Epithelial cell of prostate (primary cell): ENCODE results near the gene TNS2.
"Not testable (repeated sequence)": the region's sequence is repeated elsewhere in the genome, so short reads cannot be mapped to it uniquely, and the experiment has no call there.

Experiments used
- DNase-seq: peaks from one replicate; pipeline ENCODE4 v3.0.0-alpha.2; 2011; ENCODE audit warnings: low read depth, low spot score
- H3K27ac ChIP-seq: fragments of 450-650 bp; 2 replicates; pipeline ENCODE4 v1.5.1; 2017; ENCODE audit warnings: mild to moderate bottlenecking

The TNS2 gene, protein sequence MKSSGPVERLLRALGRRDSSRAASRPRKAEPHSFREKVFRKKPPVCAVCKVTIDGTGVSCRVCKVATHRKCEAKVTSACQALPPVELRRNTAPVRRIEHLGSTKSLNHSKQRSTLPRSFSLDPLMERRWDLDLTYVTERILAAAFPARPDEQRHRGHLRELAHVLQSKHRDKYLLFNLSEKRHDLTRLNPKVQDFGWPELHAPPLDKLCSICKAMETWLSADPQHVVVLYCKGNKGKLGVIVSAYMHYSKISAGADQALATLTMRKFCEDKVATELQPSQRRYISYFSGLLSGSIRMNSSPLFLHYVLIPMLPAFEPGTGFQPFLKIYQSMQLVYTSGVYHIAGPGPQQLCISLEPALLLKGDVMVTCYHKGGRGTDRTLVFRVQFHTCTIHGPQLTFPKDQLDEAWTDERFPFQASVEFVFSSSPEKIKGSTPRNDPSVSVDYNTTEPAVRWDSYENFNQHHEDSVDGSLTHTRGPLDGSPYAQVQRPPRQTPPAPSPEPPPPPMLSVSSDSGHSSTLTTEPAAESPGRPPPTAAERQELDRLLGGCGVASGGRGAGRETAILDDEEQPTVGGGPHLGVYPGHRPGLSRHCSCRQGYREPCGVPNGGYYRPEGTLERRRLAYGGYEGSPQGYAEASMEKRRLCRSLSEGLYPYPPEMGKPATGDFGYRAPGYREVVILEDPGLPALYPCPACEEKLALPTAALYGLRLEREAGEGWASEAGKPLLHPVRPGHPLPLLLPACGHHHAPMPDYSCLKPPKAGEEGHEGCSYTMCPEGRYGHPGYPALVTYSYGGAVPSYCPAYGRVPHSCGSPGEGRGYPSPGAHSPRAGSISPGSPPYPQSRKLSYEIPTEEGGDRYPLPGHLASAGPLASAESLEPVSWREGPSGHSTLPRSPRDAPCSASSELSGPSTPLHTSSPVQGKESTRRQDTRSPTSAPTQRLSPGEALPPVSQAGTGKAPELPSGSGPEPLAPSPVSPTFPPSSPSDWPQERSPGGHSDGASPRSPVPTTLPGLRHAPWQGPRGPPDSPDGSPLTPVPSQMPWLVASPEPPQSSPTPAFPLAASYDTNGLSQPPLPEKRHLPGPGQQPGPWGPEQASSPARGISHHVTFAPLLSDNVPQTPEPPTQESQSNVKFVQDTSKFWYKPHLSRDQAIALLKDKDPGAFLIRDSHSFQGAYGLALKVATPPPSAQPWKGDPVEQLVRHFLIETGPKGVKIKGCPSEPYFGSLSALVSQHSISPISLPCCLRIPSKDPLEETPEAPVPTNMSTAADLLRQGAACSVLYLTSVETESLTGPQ (N-terminal part only)

GRCh38 chr12:53049571-53050318, at the start of gene TNS2:
Gene TNS2 (plus strand): TSS chr12:53050065. CDS start chr12:53050186, 121 bp downstream.
- H3K27ac ChIP-seq: peak within 1 kb of the TSS; percentile 88
- DNase-seq: no peak

DNA sequence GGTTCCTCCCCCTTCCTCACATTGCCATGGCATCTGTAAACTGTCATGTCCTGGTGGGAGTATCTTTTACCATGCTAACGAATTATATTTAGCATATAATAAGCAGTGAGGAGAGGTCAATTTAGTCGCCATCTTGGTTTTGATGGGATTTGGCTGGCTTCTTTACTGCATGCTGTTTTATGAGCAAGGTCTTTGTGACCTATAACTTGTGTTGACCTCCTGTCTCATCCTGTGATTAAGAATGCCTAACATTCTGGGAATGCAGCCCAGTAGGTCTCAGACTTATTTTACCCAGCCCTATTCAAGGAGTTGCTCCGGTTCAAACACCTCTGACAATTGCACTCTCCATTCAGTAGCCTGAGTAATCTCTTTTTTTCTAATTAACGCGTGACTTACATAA, 45.7 kb upstream of the TNS2 start:
- no peak for DNase-seq
- H3K27ac ChIP-seq: peak overlapping the region; percentile 96

DNA sequence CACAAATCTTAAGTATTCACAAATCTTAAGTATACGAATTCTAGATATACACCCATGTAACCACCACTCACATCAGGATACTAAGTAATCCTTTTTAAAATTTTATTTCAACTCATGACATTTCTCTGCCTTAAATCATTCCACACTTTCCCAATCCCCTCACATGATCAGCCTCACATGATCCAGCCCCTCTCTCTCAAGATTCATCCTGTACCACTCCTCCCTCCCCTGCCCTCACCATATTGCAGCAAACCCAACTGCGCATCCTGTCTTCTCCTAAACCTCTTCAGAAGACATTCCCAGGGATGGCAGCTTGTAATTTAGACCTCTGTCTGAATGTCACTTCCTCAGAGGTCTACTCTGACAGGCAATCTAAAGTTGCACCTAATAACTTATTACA, 45.3 kb upstream of the TNS2 start:
- peak overlapping the region; percentile 96 for H3K27ac ChIP-seq

DNA sequence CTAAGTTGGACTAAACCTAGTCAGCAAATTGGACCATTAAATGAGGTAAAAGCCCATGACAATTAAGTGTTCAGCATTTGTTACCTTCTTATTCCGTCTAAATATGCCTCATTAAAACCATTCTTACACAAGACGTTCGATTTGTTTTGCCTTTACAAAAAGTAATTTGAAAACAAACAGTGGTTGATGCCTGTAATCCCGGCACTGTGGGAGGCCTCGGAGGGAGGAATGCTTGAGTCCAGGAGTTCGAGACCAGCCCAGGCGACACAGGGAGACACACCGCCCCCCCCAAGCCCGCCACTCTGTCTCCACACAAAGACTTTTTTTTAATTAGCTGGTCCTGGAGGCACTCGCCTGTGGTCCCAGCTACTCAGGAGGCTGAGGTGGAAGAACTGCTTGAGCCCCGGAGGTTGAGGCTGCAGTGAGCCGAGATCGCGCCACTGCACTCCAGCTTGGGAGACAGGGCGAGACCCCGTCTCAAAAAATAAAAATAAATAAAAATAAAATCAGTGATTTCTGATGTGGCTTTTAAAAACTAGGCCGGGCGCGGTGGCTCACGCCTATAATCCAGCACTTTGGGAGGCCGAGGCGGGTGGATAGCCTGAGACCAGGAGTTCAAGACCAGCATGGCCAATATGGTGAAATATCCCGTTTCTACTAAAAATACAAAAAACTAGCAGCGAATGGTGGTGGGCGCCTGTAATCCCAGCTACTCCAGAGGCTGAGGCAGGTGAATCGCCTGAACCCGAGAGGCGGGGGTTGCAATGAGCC, 44.5 kb upstream of the TNS2 start:
- H3K27ac ChIP-seq: peak overlapping the region; percentile 96
- DNase-seq: no peak

More for the DNA sequence above, 45.3 kb upstream of the TNS2 start:
- no peak for DNase-seq

DNA sequence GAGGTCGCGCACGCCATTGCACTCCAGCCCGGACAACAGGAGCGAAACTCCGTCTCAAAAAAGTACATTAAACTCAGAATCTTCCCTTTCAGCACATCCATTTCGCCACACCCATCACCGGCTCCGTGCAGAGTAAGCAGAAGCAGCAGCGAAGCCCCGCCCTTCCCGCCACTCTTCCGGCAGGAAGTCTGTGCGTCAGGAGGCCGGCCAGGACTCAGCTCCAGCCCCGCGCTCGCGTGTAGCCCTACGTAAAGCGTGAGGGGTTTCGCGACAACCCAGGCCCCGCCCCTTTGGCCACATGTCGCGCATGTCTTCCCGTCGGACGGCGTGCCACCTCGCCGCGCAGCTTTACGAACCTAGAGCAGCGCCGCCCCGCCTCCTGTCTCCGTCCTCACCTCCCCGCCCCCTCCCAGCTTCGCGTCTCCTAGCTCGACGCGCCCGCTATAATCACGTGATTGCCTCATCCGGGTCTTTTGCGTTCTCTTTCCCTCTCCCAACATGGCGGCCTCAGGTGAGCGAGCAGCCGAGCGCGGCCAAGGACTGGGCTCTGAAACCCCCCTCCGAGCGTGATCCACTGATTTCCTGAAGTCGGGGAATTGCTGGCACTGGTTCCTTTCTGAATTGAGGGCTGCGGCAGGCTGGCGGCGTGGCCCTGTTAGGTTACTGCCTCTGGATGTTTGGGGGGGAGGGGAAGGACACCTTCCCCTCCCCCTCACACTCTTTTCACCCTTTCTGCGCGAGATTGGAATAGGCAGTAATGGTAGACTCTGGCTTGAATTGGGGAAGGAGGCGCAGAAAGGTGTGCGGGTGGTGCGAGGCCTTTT, 43.7 kb upstream of the TNS2 start, which contains the start of gene EIF4B:
TSS of gene EIF4B (plus strand) at position 471 of the 824 bp plus-strand sequence. CDS start at position 499, 28 bp downstream.
- DNase-seq: peak; percentile 99
- peak within 1 kb of the TSS; percentile 96 for H3K27ac ChIP-seq

GRCh38 chr12:53006810-53007309, 43.0 kb upstream of the TNS2 start:
- DNase-seq: no peak
- H3K27ac ChIP-seq: peak overlapping the region; percentile 96

GRCh38 chr12:53007343-53007742, 42.5 kb upstream of the TNS2 start:
- H3K27ac ChIP-seq: peak overlapping the region; percentile 96
- no peak for DNase-seq

DNA sequence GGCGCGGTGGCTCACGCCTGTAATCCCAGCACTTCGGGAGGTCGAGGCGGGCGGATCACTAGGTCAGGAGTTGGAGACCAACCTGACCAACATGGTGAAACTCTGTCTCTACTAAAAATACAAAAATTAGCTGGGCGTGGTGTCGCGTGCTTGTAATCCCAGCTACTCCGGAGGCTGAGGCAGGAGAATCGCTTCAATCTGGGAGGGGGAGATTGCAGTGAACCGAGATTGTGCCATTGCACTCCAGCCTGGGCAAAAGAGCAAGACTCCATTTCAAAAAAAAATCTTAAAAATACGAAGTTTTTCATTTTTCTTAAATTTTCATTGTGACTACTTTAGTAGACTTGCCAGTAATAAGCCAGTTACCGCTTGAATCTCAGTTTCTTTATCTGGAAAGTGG, 41.1 kb upstream of the TNS2 start:
- DNase-seq: not testable (repeated sequence)
- H3K27ac ChIP-seq: peak overlapping the region; percentile 96

GRCh38 chr12:53010955-53011354, 38.9 kb upstream of the TNS2 start:
- H3K27ac ChIP-seq: no peak overlapping the region
- DNase-seq: no peak

GRCh38 chr12:53011889-53012288, 38.0 kb upstream of the TNS2 start:
- no peak for DNase-seq

GRCh38 chr12:53012928-53013327, 36.9 kb upstream of the TNS2 start:
- no peak for DNase-seq
- H3K27ac ChIP-seq: no peak overlapping the region

More at GRCh38 chr12:53011889-53012288, 38.0 kb upstream of the TNS2 start:
- H3K27ac ChIP-seq: no peak overlapping the region

DNA sequence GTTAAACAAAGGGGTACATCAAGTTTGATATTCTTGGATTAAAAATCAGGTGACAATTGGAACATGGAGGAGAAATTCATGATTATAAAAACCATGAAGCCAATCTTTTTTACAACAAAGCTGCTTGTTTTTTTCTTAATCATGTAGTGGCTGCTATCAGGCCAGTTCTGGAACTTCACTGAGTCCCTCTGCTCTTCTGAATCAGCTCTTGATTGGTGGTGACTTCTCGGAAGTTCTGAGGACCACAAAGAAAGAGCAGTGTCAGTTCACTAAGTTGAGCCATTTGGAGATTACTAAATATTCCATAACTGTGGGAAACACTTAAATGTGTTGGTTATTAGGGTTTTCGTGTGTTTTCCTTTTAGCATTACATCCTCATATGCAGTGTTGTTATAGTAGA, 35.2 kb upstream of the TNS2 start:
- no peak for DNase-seq
- no peak overlapping the region for H3K27ac ChIP-seq

DNA sequence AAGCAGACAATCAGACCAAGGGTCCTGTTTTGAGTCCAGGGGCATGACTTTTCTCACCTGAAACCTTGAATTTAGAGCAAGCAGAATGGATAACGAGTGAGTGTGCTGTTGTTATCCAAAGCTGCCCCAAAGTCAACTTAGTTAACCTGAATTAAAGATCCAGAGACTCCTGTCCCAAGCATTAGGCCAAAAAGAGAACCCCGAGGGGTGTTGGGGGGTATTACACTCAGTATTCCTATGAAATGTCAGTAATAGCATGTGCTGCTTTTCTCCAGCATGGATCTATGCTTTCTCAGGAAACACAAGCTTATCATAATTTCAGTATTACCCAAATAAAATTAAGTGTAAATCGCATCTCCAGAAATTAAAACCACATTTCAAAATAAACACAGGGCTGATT, 24.6 kb upstream of the TNS2 start:
- no peak overlapping the region for H3K27ac ChIP-seq
- DNase-seq: no peak

- DNase-seq, H3K27ac ChIP-seq: not testable (repeated sequence)
Observed at GRCh38 chr12:53027014-53027413, 22.9 kb upstream of the TNS2 start.

DNA sequence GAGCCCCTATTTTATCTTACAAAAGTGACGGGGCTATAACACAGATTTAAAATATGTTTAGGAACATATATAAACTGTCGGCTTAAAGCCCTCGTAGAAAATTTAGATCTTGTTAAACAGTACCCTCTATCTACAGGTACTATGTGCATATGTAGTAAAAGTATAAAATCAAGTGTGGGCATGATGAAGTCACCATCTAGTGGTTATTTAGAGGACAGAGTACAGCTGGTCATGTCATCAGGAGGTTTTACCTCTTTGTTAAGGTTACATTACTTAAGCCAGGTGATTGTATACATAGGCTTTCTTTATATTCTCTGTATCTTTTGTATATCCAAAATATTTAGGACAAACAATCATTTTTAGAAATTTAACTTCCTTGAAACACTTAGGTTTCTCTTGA, 18.2 kb upstream of the TNS2 start:
- no peak for DNase-seq
- H3K27ac ChIP-seq: no peak overlapping the region

DNA sequence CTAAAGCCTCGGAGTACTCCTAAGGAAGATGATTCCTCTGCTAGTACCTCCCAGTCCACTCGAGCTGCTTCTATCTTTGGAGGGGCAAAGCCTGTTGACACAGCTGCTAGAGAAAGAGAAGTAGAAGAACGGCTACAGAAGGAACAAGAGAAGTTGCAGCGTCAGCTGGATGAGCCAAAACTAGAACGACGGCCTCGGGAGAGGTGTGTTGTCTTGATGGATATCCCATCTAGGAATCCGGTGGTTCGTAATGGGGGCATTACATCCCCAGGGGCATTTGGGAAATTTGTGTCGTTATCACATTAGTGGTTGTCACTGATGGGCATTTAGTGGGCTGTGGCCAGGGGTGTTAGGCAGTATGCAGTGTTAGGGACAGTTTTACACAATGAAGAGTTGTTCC, 16.0 kb upstream of the TNS2 start:
- not testable (repeated sequence) for DNase-seq, H3K27ac ChIP-seq

GRCh38 chr12:53034459-53034858, 15.4 kb upstream of the TNS2 start:
- DNase-seq: no peak
- H3K27ac ChIP-seq: no peak overlapping the region

DNA sequence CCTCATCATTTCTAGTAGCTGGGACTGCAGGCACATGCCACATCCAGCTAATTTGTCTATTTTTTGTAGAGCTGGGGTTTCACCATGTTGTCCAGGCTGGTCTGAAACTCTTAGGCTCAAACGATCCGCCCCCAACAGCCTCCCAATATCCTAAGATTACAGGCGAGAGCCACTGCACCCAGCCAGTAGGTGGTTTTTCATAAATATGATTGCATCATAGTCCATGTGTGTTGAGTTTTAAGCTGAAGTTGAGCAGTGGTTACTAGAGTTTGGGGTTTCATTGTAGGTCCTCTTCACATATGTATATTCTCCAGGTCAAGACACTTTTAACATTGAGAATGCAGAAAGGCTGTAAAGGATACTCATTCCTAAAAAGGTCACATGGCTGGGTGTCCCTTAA, 13.1 kb upstream of the TNS2 start:
- no peak for DNase-seq
- no peak overlapping the region for H3K27ac ChIP-seq
